ENCODE data around the gene CDC42BPB. TPM values are rescaled to one million over a fixed set of nuclear protein-coding genes. Genes with fewer than 3 reads are reported as not detected.
A peak's percentile ranks its signal among the peaks of the same experiment; 100 is the strongest.

The CDC42BPB gene, protein sequence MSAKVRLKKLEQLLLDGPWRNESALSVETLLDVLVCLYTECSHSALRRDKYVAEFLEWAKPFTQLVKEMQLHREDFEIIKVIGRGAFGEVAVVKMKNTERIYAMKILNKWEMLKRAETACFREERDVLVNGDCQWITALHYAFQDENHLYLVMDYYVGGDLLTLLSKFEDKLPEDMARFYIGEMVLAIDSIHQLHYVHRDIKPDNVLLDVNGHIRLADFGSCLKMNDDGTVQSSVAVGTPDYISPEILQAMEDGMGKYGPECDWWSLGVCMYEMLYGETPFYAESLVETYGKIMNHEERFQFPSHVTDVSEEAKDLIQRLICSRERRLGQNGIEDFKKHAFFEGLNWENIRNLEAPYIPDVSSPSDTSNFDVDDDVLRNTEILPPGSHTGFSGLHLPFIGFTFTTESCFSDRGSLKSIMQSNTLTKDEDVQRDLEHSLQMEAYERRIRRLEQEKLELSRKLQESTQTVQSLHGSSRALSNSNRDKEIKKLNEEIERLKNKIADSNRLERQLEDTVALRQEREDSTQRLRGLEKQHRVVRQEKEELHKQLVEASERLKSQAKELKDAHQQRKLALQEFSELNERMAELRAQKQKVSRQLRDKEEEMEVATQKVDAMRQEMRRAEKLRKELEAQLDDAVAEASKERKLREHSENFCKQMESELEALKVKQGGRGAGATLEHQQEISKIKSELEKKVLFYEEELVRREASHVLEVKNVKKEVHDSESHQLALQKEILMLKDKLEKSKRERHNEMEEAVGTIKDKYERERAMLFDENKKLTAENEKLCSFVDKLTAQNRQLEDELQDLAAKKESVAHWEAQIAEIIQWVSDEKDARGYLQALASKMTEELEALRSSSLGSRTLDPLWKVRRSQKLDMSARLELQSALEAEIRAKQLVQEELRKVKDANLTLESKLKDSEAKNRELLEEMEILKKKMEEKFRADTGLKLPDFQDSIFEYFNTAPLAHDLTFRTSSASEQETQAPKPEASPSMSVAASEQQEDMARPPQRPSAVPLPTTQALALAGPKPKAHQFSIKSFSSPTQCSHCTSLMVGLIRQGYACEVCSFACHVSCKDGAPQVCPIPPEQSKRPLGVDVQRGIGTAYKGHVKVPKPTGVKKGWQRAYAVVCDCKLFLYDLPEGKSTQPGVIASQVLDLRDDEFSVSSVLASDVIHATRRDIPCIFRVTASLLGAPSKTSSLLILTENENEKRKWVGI (N-terminal part only)
- 100 to 1,000 TPM; 108 to 268 (median 124) TPM for total RNA-seq

DNA sequence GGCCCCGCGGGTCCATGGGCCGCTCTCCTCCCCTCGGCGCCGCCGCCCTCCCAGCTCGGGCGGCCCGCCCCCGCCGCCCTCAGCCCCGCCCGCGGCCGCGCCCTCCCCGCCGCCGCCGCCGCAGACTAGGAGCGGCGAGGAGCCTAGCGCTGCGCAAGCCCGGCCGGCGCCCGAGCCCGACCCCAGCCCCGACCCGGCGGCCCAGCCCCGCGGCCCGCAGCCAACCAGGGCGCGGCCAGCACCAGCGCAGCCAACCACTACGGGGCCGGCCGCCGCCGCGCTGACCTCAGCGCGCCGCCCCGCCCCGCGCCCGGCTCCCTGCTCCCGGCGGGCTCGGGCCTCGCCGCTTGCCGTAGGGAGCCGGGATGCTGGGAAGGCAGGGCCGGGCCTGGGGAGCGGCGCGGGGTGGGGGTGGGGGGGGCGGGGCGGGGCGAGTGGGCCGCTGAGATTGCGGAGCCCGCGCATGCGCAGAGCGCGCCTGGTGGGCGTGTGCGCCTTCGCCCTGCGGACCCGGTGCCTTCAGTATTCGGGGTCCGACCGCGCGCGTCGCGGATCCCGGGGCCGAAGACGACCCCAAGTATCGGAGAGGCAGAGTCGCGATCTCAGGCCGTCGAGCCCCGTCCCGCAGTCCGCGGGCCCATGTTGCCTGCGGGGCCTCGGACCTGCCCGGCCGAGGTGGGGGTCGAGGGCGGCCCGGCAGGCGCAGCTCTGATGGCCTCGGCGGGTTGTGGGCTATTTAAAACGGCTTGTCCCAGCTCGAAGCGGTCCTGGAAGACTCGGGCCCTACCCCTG lies at the start of gene CDC42BPB:
TSS of gene CDC42BPB (minus strand) at position 178 of the 792 bp plus-strand sequence. CDS start 376 bp downstream, outside the sequence.
- Histone ChIP-seq H3K36me3 (no peaks in the 10 kb centered on the region), H3K27me3 (peaks cover 0 to 7% (median 0%) of the 10 kb centered on the region in 4 donors), H3K4me3 (peak within 1 kb of the TSS; percentile 82 to 100 (median 96)), H3K9me3 (no peaks in the 10 kb centered on the region), H3K27ac (peak within 1 kb of the TSS; percentile 93 to 96 (median 95)), H3K4me1 (peaks cover 26 to 52% (median 27%) of the 10 kb centered on the region in 4 donors)
- ATAC-seq (ENCODE audit: low FRiP score in 2 of 2), result peak; percentile 96
- TF ChIP-seq, protein P1, sequence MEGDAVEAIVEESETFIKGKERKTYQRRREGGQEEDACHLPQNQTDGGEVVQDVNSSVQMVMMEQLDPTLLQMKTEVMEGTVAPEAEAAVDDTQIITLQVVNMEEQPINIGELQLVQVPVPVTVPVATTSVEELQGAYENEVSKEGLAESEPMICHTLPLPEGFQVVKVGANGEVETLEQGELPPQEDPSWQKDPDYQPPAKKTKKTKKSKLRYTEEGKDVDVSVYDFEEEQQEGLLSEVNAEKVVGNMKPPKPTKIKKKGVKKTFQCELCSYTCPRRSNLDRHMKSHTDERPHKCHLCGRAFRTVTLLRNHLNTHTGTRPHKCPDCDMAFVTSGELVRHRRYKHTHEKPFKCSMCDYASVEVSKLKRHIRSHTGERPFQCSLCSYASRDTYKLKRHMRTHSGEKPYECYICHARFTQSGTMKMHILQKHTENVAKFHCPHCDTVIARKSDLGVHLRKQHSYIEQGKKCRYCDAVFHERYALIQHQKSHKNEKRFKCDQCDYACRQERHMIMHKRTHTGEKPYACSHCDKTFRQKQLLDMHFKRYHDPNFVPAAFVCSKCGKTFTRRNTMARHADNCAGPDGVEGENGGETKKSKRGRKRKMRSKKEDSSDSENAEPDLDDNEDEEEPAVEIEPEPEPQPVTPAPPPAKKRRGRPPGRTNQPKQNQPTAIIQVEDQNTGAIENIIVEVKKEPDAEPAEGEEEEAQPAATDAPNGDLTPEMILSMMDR (IDR thresholded peaks at IDR 0.05), result no peak
- TF ChIP-seq EP300 (IDR thresholded peaks at IDR 0.05) (no peak), POLR2A (IDR thresholded peaks at IDR 0.05) (peak in 1 of 4 donors; percentile 62), POLR2AphosphoS5 (IDR thresholded peaks at IDR 0.05) (peak in 1 of 2 donors; percentile 14)
- 0% methylated on average over 47 of the region's 113 CpGs; no CpG with 5 or more reads in 1 of the 2 donors for WGBS, 2 donors
- peak; percentile 90 to 98 for DNase-seq

DNA sequence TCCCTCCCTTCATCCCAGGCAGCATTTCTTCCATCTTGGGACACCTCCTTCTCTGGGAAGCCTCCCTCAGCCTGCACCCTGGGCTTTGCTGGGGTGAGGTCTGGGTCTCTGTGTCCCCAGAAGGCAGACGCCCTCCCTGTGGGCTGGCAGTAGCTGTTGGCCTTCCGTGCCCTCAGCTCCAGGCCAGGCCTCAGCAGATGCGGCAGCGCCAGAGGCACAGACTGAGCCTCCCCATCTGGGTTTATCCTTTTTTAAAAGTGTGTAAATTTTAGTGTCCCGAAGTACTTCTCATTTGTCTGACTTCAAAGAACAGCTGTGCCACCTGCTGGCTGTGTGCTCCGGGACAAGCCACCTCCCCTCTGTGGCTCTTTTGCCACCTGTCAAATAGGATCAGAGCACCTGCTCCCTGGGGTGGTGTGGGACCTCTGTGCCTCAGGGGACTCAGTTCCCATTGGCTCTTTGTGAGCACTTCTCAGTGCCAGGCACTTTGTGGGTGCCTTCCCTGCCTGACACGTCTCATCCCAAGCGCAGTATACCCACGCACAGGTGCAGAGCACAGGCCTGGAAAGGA lies 48.3 kb upstream of the CDC42BPB start:
- TF ChIP-seq EP300 (IDR thresholded peaks at IDR 0.05), result no peak
- no peak for TF ChIP-seq POLR2A (IDR thresholded peaks at IDR 0.05)
- TF ChIP-seq, protein P1 (IDR thresholded peaks at IDR 0.05), result no peak
- TF ChIP-seq POLR2AphosphoS5 (IDR thresholded peaks at IDR 0.05), result no peak
- peak in 1 of 2 donors; percentile 49 for DNase-seq
- no peak overlapping the region for H3K4me3 ChIP-seq
- H3K36me3 ChIP-seq, result no peaks in the 10 kb centered on the region
- H3K27ac ChIP-seq, result no peak overlapping the region
- H3K4me1 ChIP-seq, result peaks cover 37 to 53% (median 42%) of the 10 kb centered on the region in 4 donors
- no peak for ATAC-seq (ENCODE audit: low FRiP score in 2 of 2)
- no peaks in the 10 kb centered on the region for H3K9me3 ChIP-seq
- peaks cover 0 to 34% (median 20%) of the 10 kb centered on the region in 4 donors for H3K27me3 ChIP-seq
- WGBS, 2 donors, result 49 to 57% methylated on average over 6 to 9 of the region's 9 CpGs

DNA sequence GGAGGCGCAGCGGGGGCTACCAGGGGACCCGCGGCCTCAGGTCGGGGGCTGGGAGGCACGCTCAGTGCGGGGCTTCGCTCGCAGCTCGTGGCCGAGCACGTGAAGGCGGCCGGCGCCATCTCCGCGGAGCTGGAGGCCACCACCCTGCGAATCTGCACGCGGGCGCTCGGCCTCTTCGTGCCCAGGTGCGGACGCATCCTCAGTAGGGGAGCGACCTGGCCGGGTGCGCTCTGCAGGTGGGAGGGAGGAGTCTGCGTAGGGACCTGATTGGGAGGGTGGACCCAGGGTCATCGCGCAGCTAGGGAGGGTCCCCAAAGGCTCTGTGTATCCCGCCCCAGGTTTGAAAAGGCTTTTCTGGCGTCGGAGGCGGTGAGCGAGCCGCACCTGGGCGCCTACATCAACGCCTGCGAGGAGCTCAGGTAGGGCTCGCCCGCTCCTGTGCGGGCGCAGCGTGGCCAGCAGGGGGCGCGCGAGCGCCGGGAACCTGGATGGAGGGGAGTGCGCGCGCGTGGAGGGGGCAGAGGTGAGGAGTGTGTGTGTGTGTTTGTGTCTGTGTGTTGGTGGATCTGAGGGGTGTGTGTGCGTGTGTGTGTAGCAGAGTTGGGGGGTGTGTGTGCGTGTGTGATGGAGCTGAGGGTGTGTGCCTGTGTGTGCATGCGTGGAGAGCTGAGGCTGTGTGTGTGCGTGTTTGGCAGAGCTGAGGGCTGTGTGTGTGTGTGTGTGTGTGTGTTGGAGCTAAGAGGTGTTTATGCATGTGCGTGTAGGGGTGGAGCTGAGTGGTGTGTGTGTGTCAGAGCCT lies 47.5 kb upstream of the CDC42BPB start:
- Histone ChIP-seq H3K9me3 (no peaks in the 10 kb centered on the region), H3K4me1 (peaks cover 29 to 45% (median 37%) of the 10 kb centered on the region in 4 donors), H3K36me3 (no peaks in the 10 kb centered on the region), H3K27ac (no peak overlapping the region), H3K27me3 (peaks cover 0 to 34% (median 20%) of the 10 kb centered on the region in 4 donors), H3K4me3 (no peak overlapping the region)
- WGBS, 2 donors, result 5 to 9% methylated on average over 18 to 33 of the region's 59 CpGs
- peak; percentile 82 to 84 for ATAC-seq (ENCODE audit: low FRiP score in 2 of 2)
- peak; percentile 75 to 96 for DNase-seq
- TF ChIP-seq EP300 (IDR thresholded peaks at IDR 0.05) (no peak), POLR2AphosphoS5 (IDR thresholded peaks at IDR 0.05) (no peak)
- TF ChIP-seq, protein P1 (IDR thresholded peaks at IDR 0.05), result peak; percentile 97 to 98 (median 98)

All from upper lobe of left lung (tissue), 6 donors.